GM18909 (cell line): ENCODE measurements around the gene DNAJC6.
"Not testable (repeated sequence)": the region's sequence is repeated elsewhere in the genome, so short reads cannot be mapped to it uniquely, and the experiment has no call there.

Source experiments
- ATAC-seq: cut with Tn5 transposase; IDR thresholded peaks from one replicate; pipeline ENCODE4 v1.9.1; 2021; ENCODE audit warnings: mild to moderate bottlenecking; ENCODE audit not compliant: unreplicated experiment, poor library complexity

DNAJC6 gene

DNA sequence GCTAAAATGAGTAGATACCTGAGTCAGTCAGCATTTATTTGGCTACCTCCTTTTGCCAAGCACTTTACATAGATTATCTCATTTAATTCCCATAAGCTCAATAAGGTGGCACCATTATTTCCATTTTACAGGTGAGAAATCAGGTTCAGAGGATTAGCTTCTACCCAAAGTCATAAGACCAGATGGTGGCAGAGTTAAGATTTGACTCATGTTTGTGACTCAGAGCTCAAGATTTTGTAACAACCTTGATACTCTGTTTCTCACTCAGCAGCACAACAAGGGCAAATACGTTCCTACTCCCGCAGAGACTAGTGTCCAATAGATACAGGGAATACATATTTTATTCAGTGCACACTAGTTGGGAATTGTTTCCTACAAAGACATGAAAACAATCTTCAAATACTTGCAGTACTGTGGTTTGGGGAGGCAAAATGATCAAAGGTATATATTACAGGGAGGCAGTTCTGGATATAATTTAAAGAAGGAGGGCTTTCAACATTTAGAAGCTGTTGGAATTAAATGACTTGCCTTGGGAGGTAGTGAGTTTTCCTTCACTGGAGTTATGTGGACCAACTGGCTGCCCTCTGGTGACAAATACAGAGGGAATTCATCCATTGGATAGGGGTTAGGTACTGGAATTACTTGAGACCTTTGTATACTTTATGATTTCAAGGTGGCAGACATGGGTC lies 114.7 kb downstream of the DNAJC6 start:
- ATAC-seq: no peak

DNA sequence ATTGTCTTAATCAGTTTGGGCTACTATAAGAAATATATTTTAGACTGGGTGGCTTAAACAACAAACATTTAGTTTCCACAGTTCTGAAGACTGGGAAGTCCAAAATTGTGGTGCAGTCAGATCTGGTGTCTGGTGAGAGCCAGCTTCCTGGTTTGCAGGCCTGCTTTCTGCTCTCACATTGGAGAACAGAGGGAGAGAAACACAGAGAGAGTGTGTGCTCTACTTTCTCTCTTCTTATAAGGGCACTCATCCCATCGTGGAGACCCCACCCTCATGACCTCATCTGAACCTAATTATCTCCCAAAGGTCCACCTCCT lies 115.2 kb downstream of the DNAJC6 start:
- ATAC-seq: no peak

DNA sequence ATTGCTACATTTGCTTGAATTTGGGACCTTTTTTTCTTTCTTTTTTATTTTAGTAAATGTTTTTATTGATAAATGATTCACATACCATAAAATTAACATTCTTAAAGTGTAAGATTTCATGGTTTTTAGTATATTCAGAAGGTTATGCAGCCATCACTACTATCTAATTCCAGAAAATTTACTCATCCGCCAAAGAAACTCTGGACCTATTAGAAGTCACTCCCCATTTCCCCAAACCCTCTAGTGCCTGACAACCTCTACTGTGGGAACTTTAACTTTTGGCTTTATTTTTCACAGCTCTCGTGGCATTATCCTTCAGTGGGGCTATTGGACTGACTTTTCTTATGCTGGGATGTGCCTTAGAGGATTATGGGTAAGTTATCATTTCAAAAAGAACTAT lies 115.7 kb downstream of the DNAJC6 start:
- no peak for ATAC-seq

DNA sequence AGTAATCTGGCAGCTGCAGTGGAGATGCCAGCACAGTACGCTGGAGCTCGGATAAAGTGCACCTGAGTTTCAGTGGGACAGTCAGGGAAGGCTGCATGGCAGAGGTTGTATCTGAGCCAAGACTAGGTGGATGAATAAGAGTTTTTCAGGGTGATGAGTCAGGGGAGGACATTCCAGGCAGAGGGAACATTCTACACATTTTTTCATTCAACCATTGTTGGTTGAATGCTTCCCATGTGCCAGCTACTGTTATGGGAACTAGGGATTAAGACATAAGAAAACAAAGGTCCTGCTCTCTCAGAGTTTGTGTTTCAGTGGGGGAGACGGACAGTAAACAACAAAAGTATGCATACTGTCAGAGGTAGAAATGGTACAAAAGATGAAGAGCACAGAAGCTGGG lies 116.4 kb downstream of the DNAJC6 start:
- ATAC-seq: no peak

DNA sequence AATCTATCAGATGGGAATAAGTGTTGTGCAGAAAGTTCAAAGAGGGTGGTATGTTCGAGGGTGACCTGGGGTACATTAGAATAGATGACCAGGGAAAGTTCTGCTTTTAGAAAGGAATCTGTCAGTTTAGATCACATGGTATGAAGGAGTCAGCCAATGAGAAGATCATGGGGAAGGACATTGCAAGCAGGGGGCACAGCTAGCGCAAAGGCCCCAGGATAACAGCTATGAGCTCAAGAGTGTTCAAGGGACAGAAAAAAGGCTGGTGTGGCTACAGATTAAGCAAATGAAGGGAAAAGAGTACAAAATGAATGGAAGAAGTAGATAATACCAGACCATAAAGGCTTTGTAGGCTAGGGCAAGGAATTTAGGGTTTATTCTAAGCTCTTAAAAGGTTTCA lies 119.7 kb downstream of the DNAJC6 start:
- no peak for ATAC-seq

DNA sequence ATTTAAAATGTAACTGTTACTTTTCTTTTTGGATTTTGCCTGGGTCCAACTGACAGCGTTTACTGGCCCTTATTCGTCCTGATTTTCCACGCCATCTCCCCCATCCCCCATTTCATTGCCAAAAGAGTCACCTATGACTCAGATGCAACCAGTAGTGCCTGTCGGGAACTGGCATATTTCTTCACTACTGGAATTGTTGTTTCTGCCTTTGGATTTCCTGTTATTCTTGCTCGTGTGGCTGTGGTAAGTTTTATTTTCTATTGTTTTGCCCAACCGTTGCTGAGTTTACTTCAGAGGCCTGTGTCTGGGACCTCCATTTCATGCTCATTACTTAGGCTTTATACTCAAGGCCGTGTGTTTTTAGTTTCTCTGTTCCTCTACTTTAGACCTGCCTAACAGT lies 120.5 kb downstream of the DNAJC6 start:
- ATAC-seq: no peak

DNA sequence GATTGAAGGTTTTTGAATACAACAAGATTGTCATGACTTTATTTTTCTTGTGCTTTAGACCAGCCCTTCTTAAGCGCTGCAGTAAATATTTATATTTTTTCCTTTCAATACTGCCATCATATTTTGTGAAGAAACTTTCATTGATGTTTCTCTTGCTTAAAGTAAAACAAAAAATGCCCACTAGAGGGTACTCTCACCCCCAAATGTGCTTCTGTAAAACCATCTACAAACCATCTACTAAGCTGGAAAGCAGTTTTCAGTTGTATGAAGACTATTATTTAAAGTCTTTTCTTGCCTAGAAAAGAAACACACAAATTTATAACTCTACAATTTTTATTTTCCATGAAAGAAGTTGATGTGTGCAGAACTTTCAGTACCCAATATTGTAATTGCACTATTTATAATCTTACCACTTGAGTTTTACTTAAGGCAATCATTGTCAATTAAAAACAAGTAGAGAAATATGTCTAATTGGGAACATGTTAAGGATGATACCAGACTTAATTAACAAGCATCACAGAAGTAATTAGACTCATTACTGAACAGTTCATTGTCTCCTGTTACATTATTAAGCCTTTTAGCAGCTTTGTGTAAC lies 121.9 kb downstream of the DNAJC6 start:
- ATAC-seq: peak; percentile 63

DNA sequence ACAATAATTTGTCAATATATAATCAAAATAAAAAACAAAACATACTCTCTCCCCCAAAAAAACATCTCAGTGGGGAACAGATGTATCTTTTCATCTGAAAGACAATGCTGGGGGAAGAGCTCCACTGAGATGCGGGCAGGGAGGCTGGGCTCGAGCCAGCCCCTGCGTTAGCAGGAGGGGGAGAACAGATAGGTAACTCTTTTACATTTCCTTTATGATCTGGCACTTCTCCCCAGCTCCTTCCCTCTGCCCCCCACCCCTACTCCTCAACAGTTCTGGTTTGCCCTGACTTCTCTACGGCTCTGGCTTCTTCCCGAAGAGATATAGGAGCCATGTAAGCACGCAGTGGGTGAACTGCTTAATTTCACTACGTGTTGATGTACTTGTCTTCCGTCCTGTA lies 123.6 kb downstream of the DNAJC6 start:
- no peak for ATAC-seq

DNA sequence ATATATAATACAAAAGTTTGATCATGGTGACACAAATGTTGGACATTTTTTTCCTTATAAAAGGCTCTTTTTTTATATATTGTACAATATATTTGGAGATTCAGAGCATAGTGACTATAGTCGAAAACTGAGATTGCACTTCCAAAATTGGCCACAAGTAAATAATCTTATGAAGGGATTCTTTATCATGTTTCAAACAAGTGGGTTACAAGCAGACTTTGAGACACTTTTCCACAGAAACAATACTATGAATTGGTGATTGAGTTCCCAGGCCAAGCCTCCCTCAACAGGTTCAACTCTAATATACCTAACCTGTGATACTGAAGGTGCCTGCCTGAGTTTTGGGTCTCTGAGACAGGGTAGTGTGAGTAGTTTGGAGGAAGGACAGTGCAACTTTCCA lies 124.9 kb downstream of the DNAJC6 start:
- no peak for ATAC-seq

DNA sequence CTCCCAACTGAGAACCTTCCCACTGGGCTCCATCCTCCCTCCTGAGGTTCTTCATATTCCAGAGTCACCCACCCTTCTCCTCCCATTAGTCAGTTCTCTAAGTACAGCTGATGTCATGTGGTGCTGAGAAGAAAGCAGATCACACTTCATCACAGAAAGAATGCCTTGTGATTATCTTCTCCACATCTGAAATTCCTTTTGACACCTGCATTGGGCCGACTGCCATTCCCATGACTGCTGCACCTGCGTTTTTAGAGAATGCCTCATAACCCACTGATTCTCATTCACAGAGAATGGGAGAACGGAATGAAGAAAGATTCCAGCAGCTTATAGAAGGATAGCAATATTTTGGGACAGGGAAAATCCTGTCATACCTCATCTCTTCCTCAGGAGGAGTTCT lies 125.4 kb downstream of the DNAJC6 start:
- ATAC-seq: no peak

DNA sequence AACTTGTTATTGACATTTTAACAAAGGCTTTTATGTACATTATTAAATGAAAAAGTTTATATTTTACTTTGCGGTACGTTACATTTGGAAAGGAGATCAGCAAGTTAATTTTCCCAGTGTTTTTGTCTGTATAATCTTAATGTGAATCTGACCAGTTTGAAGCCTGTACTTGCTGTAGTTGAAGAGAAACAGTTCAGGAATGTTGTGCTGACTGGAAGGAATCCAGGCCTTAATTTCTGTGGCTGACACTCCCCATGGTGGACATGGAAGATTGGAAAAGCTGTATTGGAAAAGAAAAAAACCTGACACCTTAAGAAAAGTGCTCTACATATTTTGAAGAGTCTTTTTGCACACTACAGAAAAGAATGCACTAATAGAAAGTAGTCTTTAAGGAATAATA lies 126.6 kb downstream of the DNAJC6 start:
- ATAC-seq: no peak

DNA sequence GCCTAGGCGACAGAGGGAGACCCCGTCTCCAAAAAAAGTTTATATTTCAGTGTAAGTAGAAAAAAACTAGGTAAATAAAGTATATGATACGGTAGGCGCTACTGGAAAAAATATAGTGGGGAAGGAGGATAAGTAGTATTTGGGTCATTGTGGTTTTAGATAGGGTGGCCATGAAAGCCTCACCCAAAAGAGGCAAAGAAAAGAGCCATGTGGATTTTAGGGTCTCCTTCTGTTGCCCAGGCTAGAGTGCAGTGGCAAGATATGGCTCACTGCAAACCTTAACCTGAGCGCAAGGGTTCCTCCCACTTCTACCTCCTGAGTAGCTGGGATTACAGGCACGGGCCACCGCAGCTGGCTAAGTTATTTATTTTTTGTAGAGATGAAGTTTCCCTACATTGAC lies 128.3 kb downstream of the DNAJC6 start:
- ATAC-seq: no peak

DNA sequence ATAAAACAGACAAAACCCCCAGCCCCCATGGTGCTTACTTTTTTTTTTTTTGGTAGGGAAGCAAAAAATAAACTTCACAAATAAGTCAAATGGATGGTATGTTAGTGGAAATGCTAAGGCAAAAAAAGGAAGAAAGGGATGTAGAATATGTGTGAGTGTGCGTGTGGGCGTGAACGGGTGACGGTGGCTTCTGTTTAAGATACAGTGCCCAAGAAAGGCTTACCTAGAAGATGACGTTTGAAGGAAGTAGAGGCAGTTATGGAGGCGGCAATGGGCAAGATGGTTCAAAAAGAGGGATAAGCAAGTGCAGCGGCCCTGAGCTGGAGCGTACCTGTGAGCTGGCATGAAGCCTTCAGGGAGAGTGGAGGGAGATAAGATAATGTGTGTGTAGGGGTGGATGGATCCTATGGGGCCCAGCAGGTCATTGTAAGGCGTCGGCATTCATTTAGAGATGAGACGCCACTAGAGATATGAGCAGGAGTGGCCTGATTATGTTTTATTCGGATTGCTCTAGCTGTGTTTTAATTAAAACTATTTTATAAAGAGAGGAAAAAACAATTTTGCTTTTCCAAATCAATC lies 131.1 kb downstream of the DNAJC6 start:
- no peak for ATAC-seq

DNA sequence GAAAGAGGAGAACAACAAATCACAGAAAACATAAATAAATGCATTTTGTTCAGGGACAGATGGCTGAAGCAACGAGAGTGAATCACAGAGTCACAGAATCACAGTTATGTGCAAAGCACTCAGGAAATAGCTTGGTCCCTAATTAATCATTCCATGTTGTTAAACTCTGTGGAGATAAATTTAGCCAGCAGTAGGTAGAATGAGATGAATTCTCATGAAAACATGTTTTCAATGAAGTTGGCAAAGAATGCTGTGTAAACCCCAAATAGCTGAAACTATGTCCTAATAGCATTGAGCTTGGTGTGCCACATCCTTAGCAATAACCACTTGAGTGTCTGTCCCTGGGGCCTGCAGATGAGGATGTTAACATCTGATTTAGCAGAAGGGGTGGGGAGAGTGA lies 131.6 kb downstream of the DNAJC6 start:
- ATAC-seq: no peak

DNA sequence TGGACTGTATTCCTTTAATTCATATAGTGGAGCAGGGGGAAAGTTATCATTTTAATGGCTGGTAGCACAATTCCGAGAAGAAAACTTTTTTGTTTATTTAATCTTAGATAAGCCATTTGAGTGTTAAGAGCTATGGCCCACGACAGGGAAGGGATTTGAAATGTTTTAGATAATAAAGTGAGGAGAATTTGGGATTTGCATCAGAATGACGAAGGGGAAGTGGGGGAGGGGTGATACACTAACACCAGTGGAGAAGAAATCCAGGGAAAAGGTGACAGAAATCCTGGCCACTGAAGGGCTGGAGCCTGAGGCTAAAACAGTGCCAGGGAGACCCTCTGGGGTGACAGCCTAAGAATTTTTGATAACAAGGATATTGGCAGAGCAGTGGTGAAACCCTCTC lies 132.1 kb downstream of the DNAJC6 start:
- no peak for ATAC-seq

DNA sequence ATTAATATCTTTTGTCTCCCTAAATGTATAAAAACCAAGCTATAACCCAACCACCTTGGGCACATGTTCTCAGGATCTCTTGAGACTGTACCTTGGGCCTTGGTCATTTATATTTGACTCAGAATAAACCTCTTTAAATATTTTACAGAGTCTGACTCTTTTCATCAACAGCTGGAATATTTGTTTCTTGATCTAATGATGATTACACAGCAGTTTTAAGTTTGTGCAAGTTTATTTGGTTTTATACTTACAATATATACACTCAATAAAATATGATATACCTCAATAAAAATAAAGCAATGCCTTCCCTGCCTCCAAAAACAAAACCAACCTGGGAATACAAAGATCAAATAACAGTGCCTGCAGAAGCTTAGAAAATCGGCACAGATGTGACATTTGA lies 133.1 kb downstream of the DNAJC6 start:
- no peak for ATAC-seq

DNA sequence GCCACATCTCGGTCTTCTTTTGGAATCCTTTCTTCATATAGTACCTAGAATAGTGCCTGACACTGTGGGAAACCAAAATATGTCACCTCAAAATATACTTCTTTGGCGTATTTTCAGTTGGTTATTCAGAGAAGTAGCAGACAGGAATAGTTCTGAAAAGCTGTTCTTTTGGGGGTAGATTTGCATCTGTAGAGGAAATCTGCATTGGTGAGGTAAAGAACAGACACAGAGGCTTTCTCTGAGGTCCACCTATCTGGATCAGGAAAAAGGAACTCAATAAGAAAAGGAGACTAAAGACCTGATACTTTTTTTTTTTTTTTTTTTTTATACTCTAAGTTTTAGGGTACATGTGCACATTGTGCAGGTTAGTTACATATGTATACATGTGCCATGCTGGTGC lies 134.3 kb downstream of the DNAJC6 start:
- ATAC-seq: no peak

DNA sequence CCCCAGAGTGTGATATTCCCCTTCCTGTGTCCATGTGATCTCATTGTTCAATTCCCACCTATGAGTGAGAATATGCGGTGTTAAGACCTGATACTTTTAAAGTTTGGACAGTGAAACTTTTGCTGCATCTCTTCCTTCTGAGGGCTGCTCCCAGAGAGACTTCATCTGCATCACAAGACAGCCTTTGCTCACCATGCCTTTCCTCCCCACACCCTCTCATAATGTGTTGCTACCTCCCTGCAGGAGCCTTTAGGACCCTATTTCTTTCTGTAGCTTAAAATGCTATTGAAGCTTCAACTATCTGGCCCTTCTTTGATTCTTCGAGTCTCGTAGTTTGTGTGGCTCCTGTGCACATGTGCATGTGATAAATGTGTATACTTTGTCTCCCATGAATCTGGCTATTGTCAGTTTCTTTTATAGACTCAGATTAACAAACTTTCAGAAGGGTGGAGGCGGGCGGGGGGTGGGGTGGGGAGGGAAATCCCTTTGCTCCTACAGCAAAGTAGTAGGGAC lies 134.8 kb downstream of the DNAJC6 start:
- no peak for ATAC-seq

DNA sequence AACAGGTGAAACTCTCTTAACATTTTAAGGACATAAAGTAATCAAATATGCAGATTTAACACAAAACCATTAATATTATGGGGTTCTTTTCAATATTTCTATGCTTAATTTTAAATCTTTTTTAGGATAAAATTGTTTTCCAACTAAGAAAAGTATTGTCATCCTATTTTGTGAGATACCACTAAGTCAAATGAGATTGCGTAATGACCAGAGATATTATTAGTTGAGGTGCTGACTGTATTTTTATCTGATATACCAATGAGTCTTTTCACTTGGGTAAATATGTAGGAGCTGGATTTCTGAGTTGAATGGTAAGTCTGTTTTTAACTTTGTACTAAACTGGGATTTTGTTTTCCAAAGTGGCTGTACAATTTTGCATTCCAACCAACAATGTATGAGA lies 136.5 kb downstream of the DNAJC6 start:
- ATAC-seq: no peak

DNA sequence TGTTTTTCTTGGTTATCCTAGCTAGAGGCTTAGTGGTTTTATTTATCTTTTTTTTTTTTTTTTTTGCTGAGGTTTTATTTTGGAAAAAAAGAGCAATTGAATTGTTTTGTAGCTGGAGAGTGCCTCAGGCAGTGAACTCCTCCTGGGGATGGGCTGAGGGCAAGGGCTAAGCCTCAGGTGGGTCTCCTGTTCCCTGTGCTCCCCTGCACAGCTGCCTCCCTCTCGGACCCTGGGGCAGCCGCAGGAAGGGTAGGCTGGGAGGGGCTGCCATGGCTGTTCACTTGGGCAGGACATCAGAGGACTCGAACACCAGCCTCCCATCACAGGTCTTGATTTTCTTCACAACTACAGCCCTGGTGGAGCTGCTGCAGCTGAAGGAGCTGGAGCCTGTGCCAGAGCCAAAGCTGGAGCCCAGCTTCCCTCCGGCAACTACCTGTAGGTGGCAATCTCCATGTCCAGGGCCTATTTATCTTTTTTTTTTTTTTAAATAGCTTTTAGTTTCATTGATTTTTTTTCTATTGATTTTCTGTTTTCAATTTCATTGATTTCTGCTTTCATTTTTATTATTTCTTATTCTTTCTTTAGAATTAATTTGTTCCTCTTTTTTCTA lies 140.0 kb downstream of the DNAJC6 start:
- ATAC-seq: no peak

DNA sequence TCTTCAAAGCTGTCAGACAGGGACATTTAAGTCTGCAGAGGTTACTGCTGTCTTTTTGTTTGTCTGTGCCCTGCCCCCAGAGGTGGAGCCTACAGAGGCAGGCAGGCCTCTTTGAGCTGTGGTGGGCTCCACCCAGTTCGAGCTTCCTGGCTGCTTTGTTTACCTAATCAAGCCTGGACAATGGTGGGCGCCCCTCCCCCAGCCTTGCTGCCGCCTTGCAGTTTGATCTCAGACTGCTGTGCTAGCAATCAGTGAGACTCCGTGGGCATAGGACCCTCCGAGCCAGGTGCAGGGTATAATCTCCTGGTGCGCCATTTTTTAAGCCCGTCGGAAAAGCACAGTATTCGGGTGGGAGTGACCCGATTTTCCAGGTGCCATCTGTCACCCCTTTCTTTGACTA lies 146.3 kb downstream of the DNAJC6 start:
- ATAC-seq: not testable (repeated sequence)

DNA sequence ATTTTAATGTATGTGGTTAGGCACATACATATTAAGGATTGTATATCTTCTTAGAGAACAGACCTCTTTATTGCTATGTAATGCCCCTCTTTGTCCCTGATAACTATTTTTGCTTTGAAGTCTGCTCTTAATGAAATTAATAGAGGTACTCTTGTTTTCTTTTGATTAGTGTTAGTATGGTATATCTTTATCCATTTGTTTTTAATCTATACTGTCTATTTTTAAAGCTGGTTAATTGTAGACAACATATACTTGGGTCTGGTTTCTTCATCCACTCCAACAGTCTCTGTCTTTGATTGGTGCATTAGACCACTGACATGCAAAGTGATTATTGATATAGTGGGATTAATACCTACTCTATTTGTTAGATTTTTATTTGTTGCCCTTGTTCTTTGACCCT lies 147.1 kb downstream of the DNAJC6 start:
- no peak for ATAC-seq
